Middle frontal gyrus (tissue), 1 donor: Measurements from ENCODE around the gene SLC35F3.
"Not testable (repeated sequence)": the region's sequence is repeated elsewhere in the genome, so short reads cannot be mapped to it uniquely, and the experiment has no call there.

Source experiments
- DNase-seq: peaks from one replicate; pipeline ENCODE4 v3.0.0-alpha.2; 2015; ENCODE audit warnings: low spot score; ENCODE audit errors: extremely low spot score

Gene SLC35F3

GRCh38 chr1:234356615-234357269, 452.3 kb downstream of the SLC35F3 start:
- not testable (repeated sequence) for DNase-seq

- DNase-seq: no peak
Observed at GRCh38 chr1:234357831-234358230, 453.4 kb downstream of the SLC35F3 start.

DNA sequence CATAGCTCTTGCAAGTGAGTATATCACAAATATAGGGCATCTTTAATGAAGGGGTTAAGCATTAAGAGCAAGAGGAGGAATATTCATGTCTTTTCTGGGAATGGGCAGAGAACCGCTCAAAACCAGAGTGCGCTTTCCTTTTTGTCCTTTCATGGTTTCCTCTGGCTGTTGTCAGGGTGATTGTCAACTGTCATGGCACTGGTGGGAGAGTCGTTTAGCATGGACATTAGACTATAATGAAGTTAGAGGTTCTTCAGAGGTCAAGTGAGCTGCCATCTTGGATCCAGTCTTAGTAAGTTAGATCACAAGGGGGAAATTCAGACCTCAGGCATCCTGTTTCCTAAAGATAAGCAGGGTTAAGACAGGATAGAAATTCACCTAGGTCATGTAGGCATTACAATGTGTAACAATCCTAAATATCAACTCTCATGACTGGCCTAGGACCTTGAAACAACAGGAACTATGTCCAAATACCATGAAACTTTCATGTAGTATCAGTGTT, 456.7 kb downstream of the SLC35F3 start:
- DNase-seq: no peak

- DNase-seq: no peak
Observed at GRCh38 chr1:234362558-234362957, 458.1 kb downstream of the SLC35F3 start.

DNA sequence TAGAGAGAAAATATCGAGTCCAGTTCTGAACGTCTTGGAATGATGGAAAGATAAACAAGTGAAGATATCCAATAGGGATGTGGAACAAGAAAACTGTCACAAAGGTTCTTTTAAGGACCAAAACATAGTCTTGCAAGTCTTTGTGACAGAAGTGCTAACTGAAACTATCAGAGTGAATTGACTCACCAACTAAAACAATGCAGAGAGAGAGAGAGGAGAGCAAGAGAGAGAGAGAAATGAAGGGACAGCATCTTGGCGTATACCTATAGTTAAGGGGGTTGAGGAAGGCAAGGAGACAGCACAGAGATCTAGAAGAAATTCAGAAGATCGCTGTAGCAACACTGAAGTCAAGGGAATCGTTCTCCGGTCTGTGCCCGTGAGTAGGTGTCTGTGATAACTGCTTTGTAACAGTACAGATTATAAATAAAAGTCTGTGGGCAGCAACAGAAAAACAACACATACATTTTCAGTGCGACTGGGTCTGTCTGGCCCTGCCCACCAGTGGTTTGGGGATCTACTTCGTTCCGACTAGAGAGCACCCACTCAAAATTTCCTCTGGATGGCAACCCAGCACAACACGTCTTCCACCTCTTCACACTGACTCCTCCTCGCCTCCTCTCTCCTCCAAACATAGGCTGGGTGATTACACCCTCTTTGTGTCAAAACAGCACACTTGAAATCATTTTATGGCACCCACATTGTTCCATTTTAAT, 464.0 kb downstream of the SLC35F3 start:
- peak; percentile 40 for DNase-seq

- no peak for DNase-seq
Observed at GRCh38 chr1:234369033-234369430, 464.6 kb downstream of the SLC35F3 start.

DNA sequence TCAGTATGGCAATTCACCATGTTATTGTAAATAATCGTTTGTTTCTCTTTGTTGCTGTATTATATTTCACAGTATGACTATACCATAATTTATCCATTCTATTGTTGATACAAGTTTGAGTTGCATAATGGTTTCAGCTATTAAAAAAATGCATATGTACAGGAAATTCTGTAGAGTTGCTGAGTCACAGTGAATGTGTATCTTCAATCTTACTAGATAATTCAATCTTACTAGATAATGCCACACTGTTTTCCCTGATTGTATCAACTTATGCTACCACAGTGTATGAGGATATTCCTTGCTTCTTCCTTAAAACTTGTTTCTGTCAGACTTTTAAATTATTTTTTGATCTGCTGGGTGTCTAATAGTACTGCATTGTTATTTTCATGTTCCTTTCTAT, 465.3 kb downstream of the SLC35F3 start:
- DNase-seq: no peak

GRCh38 chr1:234371414-234371813, 466.9 kb downstream of the SLC35F3 start:
- DNase-seq: no peak

DNA sequence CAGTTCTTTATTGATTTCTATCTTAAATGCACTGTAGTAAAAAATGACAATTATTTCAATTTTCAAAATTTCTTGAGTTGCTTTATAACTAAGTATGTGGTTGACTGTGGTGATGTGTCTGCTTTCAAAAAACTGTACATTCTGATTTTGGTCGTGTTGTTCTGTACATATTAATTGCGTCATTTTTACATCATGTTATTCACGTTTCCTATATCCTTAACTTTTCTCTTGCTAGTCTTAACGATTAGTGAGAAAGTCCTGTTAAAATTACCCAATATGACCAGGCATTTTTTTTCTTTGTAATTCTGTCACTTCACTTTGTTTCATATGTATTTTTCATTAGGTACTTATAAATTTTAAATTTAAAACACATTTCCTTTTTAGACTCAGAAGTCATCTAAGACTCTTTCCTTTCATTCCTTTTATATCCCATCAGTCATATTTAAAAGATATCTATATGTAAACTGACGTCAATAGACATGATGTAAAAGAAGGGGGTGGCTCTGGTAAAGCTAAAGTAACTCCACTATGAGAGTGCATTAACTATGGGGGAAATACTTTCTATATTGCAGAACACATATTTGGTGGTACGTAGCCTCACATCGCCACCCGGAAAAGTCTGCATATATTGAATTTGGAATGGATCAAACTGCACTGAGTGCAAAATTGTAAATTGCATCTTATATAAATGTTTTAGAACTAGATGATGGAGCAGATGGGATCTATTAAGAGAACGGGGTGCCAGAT, 467.7 kb downstream of the SLC35F3 start:
- DNase-seq: no peak

DNA sequence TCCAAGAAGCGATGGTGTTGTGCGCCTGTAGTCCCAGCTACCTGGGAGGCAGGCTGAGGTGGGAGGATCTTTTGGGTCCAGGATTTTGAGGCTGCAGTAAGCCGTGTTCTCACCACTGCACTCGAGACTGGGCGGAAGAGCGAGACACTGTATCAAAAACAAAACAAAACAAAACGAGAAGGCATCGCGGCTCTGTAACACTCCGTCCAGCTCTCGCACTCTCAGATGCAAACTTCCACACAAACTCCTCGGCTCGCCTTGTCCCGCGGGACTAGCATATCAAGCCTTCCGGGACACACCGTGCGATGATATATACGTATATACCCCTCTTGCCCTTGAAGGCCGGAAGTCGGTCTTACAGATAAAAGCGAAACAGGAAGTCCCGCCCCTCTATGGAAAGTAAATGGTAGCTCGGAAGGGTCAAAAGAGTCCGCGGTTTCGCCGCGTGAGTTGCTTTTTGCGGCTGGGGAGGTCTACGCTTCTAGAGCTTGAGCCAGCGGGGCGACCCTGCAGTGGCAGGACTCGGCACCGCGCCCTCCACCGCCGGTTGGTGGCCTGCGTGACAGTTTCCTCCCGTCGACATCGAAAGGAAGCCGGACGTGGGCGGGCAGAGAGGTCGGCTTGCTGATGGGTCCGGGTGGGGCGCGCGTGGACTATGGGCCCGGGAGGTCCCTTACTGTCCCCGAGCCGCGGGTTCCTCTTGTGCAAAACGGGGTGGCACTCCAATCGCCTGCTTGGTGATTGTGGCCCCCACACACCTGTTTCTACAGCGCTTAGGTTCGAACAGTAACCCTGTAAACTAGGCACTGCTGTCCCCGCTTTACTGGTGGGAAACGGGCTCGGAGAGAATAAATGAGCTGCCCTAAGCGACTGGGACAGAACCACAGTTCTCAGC, 468.8 kb downstream of the SLC35F3 start, which contains the start of gene COA6:
TSS of gene COA6 (plus strand) at position 393 of the 895 bp plus-strand sequence. CDS start at position 404, 11 bp downstream.
- peak; percentile 56 for DNase-seq

DNA sequence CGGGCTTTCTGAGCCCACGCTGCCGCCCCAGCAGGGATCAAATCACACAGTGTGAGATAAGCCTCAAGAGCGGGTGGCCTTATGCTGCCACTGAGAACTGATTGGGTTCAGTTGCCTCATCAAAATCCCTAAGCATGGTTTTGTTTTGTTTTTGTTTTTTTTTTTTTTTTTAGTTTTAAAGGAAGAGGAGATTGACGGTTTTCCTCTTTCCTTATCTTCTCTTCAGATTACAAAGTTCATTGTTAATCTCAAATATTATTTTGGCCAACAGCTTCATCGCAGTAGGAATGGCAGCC, 469.4 kb downstream of the SLC35F3 start:
- no peak for DNase-seq
